ENCODE measurements around the gene CPT1A.

- TF ChIP-seq CTCF (conservative IDR thresholded peaks at IDR 0.05 in 1 of 2, IDR thresholded peaks at IDR 0.05 in 1 of 2; ENCODE audit: extremely low read depth in 1 of 2, insufficient read depth in 1 of 2, low read depth in 1 of 2, low read length in 2 of 2) (no peak), EZH2 (IDR thresholded peaks at IDR 0.05; ENCODE audit: borderline replicate concordance, low read length) (no peak)
Measured at GRCh38 chr11:68735646-68736045, 106.1 kb downstream of the CPT1A start.
